Activated naive CD4-positive, alpha-beta T cell treated with anti-CD3 and anti-CD28 coated beads, Interleukin-2, amount 50 U/mL, for 24 hours (primary cell): ENCODE measurements around the gene RAD52.

Experiments used
- H3K27ac Mint-ChIP-seq: one replicate; pipeline ENCODE4 v1.8.0; 2021; ENCODE audit warnings: mild to moderate bottlenecking, mixed read lengths
- H3K27me3 Mint-ChIP-seq: one replicate; pipeline ENCODE4 v1.8.0; 2021; ENCODE audit warnings: mixed read lengths
- H3K36me3 Mint-ChIP-seq: one replicate; pipeline ENCODE4 v1.8.0; 2021; ENCODE audit warnings: mixed read lengths
- H3K4me1 Mint-ChIP-seq: one replicate; pipeline ENCODE4 v1.8.0; 2021; ENCODE audit warnings: mixed read lengths
- H3K4me3 Mint-ChIP-seq: one replicate; pipeline ENCODE4 v1.8.0; 2021; ENCODE audit warnings: mild to moderate bottlenecking, mixed read lengths
- H3K9me3 Mint-ChIP-seq: one replicate; pipeline ENCODE4 v1.8.0; 2021; ENCODE audit warnings: mixed read lengths

The RAD52 gene

DNA sequence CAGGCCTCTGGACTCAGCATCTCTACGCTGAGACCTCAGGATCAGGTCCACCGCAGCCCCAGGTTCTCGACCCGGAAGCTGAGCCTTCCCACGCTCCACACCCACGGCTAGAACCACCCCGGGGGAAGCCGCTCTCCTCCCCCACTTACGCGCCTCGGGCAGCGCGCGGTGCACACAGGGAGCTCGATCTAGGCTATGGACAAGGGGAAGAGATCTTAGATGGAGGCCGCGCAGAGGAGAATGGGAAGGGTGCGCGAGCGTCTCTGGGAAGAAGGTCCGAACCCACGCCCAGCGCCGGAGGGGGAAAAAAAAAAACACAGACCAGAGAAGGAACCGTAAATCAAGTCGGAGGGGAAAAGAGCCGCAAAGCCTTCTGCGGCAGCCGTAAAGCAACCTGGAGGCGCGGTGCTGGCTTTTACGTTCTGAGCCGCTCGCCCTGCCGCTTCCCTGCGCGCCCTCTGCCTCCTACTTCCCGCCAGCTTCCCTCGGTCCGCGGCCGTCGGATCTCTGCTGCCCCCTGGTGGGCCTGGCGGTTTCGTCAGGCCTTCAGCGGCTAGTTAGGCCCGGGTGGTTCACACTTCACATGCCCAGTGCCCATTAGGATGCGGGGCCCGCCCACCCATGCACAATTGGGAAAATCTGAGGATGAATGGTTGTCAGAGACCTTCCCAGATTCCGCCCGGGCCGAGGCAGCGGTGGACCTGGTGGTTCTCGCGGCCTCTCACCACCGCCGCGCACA is at the start of gene RAD52:
TSS of gene RAD52 (minus strand) at position 242 of the 739 bp plus-strand sequence. CDS start 16,636 bp downstream, outside the sequence.
- peaks cover 28% of the 10 kb centered on the region for H3K4me1 Mint-ChIP-seq
- peaks cover 7% of the 10 kb centered on the region for H3K36me3 Mint-ChIP-seq
- no peaks in the 10 kb centered on the region for H3K27me3 Mint-ChIP-seq
- peak within 1 kb of the TSS; percentile 97 for H3K27ac Mint-ChIP-seq
- no peaks in the 10 kb centered on the region for H3K9me3 Mint-ChIP-seq
- H3K4me3 Mint-ChIP-seq, result peak within 1 kb of the TSS; percentile 94

DNA sequence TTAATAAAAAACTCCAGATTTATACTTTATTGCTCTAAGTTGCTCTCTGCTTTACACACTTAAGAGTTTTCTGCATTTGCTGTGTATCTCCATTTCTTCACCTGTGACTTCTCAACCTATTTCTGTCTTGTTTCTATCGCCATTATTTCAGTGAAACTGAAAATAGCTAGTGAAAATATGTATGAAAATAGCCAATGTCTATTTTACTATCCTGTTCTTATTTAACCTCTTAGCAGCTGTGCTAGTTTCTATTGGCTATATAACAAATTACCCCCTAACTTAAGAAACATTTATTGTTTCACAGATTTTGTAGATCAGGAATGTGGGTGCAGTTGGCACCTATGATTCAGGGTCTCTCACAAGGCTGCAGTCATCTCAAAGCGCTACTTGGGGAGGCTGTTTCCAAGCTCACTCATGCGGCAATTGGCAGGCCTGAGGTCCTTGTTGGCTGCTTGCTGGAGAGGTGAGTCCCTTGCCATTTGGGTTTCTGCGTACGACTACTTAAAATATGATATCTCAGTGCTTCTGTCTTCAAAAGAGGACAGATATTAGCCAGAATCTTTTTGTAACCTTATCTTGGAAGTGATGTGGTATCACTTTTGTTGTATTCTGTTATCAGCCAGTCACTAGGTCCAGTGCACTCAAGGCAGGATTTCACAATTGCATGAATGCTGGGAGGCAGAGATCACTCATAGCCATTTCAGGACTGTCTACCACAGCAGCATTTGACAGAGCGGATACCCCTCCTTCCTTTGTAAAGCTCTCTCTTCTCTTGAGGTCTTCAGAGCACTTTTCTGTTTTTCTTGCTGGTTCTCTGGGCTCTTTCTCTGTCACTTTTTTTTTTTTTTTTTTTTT is 48.8 kb upstream of the RAD52 start:
- peaks cover 11% of the 10 kb centered on the region for H3K36me3 Mint-ChIP-seq
- H3K4me3 Mint-ChIP-seq, result no peak overlapping the region
- peaks cover 44% of the 10 kb centered on the region for H3K4me1 Mint-ChIP-seq
- H3K27me3 Mint-ChIP-seq, result no peaks in the 10 kb centered on the region
- H3K9me3 Mint-ChIP-seq, result no peaks in the 10 kb centered on the region
- H3K27ac Mint-ChIP-seq, result no peak overlapping the region

DNA sequence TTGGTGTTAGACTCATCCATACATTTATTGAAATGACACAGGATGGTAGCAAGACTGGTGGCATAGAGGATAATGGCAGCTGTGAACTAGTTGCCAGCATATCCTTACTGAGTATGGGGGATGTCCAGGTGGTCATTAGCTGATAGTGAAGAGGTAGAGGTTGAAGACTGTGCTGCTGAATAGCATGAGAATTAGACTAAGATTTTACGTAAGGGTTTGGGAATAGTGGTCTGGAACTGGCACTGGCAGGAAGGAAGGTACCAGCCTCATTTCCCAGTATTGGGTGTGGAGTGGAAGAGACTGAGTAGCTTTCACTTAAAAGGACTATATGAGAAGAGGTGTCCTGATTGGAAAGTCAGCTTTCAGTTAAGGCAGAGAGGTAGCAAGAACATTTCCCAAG is 48.0 kb upstream of the RAD52 start:
- Mint-ChIP-seq H3K4me1 (peaks cover 48% of the 10 kb centered on the region), H3K36me3 (peaks cover 11% of the 10 kb centered on the region), H3K27me3 (no peaks in the 10 kb centered on the region), H3K9me3 (no peaks in the 10 kb centered on the region), H3K4me3 (no peak overlapping the region), H3K27ac (no peak overlapping the region)

DNA sequence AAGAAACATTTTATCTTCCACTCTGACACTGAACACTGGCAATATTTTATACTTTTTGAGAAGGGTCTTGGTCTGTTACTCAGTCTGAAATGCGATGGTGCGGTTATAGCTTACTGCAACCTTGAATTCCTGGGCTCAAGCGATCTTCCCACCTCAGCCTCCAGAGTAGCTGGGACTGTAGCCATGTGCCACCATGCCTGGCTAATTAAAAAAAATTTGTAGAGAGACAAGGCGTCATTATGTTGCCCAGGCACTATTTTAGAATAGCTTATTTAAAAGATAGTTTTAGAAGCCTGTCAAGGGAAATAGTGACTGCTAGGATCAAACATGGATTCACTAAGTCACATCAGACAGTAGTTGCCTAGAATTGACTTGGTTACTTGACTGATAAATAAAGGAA is 47.4 kb upstream of the RAD52 start:
- H3K27ac Mint-ChIP-seq, result no peak overlapping the region

DNA sequence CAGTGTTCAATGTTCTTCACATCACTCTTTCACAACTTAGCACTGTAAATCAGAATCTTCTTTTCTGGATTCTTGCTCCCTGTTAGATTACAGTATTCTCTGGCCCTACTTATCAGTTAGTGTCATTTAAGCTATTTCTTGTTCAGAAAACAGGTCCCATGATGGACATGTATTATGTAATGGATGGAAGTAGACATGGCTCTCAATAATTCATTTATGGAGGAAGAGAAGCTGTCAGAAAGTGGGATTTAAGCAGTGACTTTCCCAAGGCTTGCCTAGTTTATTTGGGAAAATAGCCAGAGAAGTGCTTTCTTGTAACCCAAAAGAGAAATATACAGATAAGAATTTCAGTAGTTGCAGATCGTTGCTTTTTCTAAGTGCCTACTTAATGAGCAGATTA is 43.2 kb upstream of the RAD52 start:
- Mint-ChIP-seq H3K36me3 (peaks cover 3% of the 10 kb centered on the region), H3K9me3 (no peaks in the 10 kb centered on the region), H3K27ac (no peak overlapping the region), H3K27me3 (no peaks in the 10 kb centered on the region), H3K4me3 (peak overlapping the region; percentile 99), H3K4me1 (peaks cover 60% of the 10 kb centered on the region)

More for the DNA sequence above, 47.4 kb upstream of the RAD52 start:
- H3K4me1 Mint-ChIP-seq, result peaks cover 55% of the 10 kb centered on the region
- peaks cover 11% of the 10 kb centered on the region for H3K36me3 Mint-ChIP-seq
- H3K27me3 Mint-ChIP-seq, result no peaks in the 10 kb centered on the region
- no peak overlapping the region for H3K4me3 Mint-ChIP-seq
- no peaks in the 10 kb centered on the region for H3K9me3 Mint-ChIP-seq

DNA sequence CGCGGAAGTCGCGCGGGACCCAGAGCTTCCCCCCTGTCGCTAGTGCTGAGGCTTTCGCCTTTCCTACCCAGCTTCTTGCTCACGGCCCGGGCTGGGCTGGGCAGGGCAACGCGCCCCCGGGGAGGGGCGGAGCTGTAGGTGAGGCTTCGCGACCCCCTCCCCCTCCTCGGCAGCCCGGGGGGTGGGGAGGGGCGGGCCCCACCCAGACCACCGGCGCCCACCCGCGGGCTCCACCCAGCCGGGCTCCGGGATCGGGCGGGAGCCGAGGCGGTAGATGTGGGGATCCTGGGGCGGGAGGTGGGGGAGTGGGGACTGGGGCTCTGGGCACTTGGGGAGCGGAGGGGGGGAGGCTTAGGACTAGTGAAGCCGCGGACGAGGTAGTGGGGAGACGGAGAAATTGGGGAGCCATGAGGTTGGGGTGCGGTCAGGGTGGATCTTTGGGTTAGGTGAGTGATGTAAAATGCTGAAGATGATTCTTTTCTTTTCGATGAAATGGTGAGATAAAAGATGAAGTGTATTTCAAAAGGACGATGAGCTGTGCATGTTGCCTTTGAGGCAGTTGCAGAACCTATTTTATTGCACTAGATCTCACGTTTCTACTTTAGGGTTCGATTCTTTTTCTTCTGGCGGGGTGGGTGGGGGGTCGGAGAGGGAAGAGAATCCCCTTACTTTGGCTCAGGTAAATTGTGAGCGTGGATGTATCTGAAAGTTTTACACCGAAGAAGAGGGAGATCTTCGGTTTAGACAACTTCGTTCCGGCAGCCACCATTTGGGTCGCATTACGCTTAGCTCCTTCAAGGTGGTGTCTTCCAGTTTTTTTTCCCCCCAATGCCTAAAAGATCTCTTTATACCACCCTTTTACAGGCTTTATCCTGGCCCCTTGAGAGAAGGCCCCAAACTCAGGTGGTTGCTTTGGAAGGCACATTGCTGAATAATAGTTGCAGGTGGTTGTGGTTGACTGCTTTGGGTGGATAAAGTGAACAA is 42.1 kb upstream of the RAD52 start:
- Mint-ChIP-seq H3K36me3 (peaks cover 3% of the 10 kb centered on the region), H3K27me3 (no peaks in the 10 kb centered on the region), H3K9me3 (no peaks in the 10 kb centered on the region), H3K4me3 (peak overlapping the region; percentile 99), H3K4me1 (peaks cover 51% of the 10 kb centered on the region), H3K27ac (peak overlapping the region; percentile 98)

DNA sequence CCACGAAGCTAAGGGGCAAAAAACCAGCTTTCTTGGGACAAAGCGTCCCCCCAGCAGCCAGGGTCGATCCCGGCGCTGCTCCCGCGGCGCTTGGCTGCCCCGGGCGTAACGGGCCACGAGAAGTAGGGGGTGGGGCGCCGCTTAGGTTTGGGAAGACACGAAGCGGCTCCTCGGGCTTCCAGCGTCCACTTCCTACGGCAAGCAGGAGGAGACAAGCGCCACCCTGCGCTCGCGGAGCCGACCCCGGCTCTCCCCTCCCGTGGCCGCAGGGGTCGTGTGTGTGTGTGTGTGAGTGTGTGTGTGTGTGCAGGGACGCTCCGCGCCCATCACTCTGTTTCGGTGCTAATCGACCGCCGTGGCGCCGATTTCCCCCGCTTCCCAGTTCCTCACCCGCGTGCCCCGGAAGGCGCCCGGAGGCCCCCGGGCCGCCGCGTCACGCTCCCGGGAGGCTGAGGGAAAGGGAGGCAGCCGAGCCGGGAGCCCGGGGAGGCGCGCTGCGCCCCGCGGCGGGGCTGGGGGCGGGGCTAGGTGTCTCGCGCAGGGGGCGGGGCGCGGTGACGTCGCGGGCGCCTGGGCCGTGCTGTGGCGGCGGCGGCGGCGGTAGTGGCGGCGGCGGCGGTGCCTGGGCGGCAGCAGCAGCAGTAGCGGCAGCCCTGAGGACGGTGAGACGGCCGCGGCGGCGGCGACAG is 41.3 kb upstream of the RAD52 start, which contains the start of gene ERC1:
TSS of gene ERC1 (plus strand) at position 563 of the 689 bp plus-strand sequence. CDS start 36,681 bp downstream, outside the sequence.
- H3K36me3 Mint-ChIP-seq, result peaks cover 3% of the 10 kb centered on the region
- H3K27me3 Mint-ChIP-seq, result no peaks in the 10 kb centered on the region
- H3K9me3 Mint-ChIP-seq, result no peaks in the 10 kb centered on the region
- H3K4me1 Mint-ChIP-seq, result peaks cover 48% of the 10 kb centered on the region
- H3K27ac Mint-ChIP-seq, result peak within 1 kb of the TSS; percentile 98
- peak within 1 kb of the TSS; percentile 99 for H3K4me3 Mint-ChIP-seq

DNA sequence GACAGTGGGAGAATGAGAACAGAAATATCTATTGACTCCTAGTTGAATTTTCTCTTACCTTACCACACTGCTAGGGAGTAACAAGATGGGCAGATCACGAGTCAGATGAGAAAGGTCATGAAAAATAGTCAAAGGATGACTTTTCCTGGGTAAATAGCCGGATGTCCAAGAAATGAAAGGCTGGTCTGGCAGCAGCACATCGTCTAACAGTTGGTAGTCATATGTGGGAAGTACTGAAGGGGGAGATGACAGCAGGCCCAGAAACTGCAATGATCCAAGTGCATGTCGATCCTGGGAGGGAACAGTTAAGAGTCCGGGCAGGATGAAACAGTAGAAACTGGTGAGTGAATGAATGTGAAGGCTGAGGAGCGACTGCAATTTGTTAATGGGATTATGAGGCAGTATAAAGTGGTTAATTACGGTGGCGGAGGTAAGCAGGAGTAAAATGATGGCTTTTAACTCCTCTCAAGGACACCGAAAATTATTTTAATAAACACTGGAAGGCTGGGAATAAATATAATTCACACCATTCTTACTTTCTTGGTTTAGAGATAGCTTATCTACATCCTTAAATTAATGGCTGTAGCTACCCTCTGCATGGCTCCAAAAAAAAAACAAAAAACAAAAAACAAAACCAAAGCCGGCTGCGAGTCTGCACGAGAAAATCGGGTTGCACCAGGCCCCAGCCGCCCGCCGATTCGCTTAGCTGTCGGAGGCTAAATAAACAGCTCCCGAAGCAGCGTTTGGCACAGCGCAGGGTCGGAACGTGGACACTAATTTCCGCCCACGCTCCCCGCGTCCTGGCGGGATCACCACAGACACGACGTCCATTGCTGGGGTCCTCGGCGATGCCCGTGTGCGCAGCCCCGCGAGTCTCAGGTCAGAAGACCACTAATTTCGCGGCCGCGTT is 40.5 kb upstream of the RAD52 start:
- H3K4me1 Mint-ChIP-seq, result peaks cover 40% of the 10 kb centered on the region
- H3K27me3 Mint-ChIP-seq, result no peaks in the 10 kb centered on the region
- H3K4me3 Mint-ChIP-seq, result peak overlapping the region; percentile 93
- H3K36me3 Mint-ChIP-seq, result peaks cover 2% of the 10 kb centered on the region
- peak overlapping the region; percentile 98 for H3K27ac Mint-ChIP-seq
- no peaks in the 10 kb centered on the region for H3K9me3 Mint-ChIP-seq

DNA sequence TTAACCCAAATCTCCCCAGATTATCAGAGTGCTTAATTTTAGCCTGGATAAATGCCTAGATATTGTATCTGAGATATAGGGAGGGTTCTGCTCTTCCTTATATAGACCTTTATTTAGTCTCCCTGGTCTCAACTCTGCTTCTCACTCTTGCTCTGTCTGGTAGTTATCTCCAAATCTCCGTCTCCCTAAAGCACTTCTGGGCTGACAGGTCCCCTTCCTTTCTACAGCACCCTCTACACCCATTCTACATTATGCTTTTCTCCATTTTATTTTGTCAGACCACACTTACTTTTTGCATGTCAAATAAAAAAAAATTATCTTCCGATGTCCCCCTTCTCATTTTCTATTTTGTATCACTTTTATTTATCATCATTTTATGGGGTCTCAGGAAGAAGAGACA is 39.6 kb upstream of the RAD52 start:
- peaks cover 2% of the 10 kb centered on the region for H3K36me3 Mint-ChIP-seq
- H3K4me3 Mint-ChIP-seq, result peak overlapping the region; percentile 93
- no peaks in the 10 kb centered on the region for H3K9me3 Mint-ChIP-seq
- no peak overlapping the region for H3K27ac Mint-ChIP-seq
- H3K4me1 Mint-ChIP-seq, result peaks cover 40% of the 10 kb centered on the region
- no peaks in the 10 kb centered on the region for H3K27me3 Mint-ChIP-seq

DNA sequence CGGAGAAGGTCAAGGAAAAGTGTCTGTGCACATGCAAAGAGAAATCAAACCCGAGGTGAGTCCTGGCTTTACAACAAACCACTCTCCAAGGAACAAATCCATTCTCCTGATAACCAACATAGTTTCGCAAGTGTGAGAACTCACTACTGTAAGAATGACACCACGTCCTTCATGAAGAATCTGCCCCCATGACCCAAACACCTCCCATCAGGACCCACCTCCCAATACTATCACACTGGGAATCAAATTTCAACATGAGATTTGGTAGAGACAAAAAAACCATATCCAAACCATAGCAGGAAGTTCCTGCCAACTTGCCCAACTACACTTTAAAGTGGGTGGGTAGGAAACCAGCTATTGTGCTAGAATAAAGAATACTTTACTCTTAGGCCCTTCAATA is 39.2 kb upstream of the RAD52 start:
- H3K9me3 Mint-ChIP-seq, result no peaks in the 10 kb centered on the region
- H3K36me3 Mint-ChIP-seq, result peaks cover 2% of the 10 kb centered on the region
- peak overlapping the region; percentile 27 for H3K27ac Mint-ChIP-seq
- H3K27me3 Mint-ChIP-seq, result no peaks in the 10 kb centered on the region
- H3K4me1 Mint-ChIP-seq, result peaks cover 40% of the 10 kb centered on the region
- peak overlapping the region; percentile 11 for H3K4me3 Mint-ChIP-seq

DNA sequence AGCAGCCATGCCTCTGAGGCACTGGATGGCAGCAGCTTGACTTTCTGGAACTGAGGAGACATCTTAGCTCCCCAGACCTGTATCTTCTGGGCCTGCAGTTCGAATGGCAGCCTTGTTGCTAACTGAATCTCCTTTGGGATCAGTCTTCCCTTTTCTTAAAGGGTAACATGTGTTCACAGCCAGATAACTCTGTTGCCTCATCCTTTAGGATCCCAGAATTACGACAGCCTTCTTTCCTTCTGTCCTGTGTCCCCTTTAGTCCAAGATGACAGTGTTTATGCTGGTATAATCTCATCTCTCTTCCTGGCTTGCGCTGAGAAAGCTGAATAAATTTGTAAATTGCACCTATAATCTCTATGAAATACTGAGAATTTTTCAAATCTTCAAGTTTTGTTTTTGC is 32.5 kb upstream of the RAD52 start:
- H3K9me3 Mint-ChIP-seq, result no peaks in the 10 kb centered on the region
- H3K36me3 Mint-ChIP-seq, result no peaks in the 10 kb centered on the region
- H3K27ac Mint-ChIP-seq, result no peak overlapping the region
- H3K4me3 Mint-ChIP-seq, result no peak overlapping the region
- H3K27me3 Mint-ChIP-seq, result no peaks in the 10 kb centered on the region
- no peaks in the 10 kb centered on the region for H3K4me1 Mint-ChIP-seq

DNA sequence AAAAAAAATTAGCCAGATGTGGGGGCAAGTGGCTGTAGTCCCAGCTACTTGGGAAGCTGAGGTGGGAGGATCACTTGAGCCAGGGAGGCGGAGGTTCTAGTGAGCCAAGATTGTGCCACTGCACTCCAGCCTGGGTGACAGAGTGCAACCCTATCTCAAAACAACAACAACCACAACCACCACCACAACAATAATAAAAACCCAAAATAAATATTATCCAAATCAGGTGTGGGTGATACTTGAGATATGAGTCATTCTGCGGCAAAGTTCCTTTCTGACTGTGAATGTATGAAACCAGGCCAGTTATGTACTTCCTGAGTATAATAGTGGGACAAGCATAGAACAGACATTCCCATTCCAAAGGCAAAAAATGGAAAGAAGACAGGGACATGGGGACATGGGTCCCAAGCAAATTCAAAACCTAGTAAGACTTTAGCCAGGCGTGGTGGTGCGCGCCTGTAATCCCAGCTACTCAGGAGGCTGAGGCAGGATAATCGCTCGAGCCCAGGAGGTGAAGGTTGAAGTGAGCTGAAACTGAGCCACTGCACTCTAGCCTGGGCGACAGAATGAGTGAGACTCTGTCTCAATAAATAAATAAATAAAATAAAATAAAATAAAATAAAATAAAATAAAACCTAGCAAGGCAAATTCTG is 31.8 kb upstream of the RAD52 start:
- no peaks in the 10 kb centered on the region for H3K9me3 Mint-ChIP-seq
- H3K36me3 Mint-ChIP-seq, result no peaks in the 10 kb centered on the region
- no peak overlapping the region for H3K27ac Mint-ChIP-seq
- no peak overlapping the region for H3K4me3 Mint-ChIP-seq
- no peaks in the 10 kb centered on the region for H3K27me3 Mint-ChIP-seq
- H3K4me1 Mint-ChIP-seq, result no peaks in the 10 kb centered on the region

DNA sequence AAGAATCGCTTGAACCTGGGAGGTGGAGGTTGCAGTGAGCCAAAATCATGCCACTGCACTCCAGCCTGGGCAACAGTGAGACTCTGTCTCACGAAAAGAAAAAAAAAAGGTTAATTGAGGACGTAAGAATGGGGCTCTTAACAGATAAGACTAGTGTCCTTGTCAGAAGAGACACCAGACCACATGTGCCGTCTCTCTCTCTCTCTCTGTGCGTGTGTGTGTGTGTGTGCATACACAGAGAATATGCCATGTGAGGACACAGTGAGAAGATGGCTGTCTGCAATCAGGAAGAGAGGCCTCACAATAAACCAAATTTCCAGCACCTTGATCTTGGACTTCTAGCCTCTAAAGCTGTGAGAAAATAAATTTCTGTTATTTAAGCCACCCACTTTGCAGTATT is 29.9 kb upstream of the RAD52 start:
- Mint-ChIP-seq H3K4me3 (no peak overlapping the region), H3K4me1 (no peaks in the 10 kb centered on the region), H3K27me3 (no peaks in the 10 kb centered on the region), H3K9me3 (no peaks in the 10 kb centered on the region), H3K27ac (no peak overlapping the region), H3K36me3 (no peaks in the 10 kb centered on the region)
